ENCODE data around the gene IGLL1. TPM values are rescaled to one million over a fixed set of nuclear protein-coding genes. Genes with fewer than 3 reads are reported as not detected.
A peak's percentile ranks its signal among the peaks of the same experiment; 100 is the strongest.

The IGLL1 gene
- total RNA-seq, 1 experiment from 2014 or later, result not detected

DNA sequence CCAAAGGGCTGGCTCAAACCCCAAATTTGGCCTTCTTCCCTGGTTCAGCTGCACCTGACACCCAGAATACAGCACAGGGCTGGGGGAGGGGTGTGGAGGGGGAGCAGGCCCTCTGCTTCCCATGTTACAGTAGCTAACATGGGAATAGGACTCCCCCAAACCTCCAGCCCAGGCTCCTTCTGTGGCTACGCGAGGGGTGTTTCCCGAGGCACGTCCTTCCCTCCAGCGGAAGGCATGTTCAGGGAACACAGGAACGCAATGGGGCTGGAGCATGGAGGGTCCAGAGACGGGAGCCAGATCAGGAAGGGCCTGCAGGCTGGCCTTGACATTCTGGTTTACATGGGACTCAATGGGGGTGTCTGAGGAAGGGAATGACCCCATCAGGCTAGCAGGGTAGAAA is 11.8 kb upstream of the IGLL1 start:
- H3K36me3 ChIP-seq (ENCODE audit: control insufficient read depth, insufficient read depth, low read length), result no peaks in the 10 kb centered on the region
- ATAC-seq, result no peak
- CTCF ChIA-PET, result interaction anchor here (0.5 to 0.6 kb wide), 3 partner anchors 27 to 51 kb away, joined by 3 to 11 read pairs (median 4); no protein-coding TSS in a partner anchor
- no TSS peak for BruUV-seq (replicated peaks)
- no peaks in the 10 kb centered on the region for H3K4me1 ChIP-seq (ENCODE audit: control insufficient read depth, insufficient read depth, low read length)
- in situ Hi-C loops (cut with HindIII; ENCODE audit: low pct_unique_long_range_greater_than_20kb, low sequenced_read_pairs) (no loop called here), intact Hi-C loops (cut with micrococcal nuclease; ENCODE audit: unreplicated experiment) (loop anchor here (1.0 kb wide), 1 partner anchor 50 kb away; no protein-coding TSS in a partner anchor)
- no peak for DNase-seq (ENCODE audit: low read depth, low spot score)
- H3K27me3 ChIP-seq (ENCODE audit: control insufficient read depth, insufficient read depth, low read length), result no peaks in the 10 kb centered on the region
- TF ChIP-seq, protein P1, sequence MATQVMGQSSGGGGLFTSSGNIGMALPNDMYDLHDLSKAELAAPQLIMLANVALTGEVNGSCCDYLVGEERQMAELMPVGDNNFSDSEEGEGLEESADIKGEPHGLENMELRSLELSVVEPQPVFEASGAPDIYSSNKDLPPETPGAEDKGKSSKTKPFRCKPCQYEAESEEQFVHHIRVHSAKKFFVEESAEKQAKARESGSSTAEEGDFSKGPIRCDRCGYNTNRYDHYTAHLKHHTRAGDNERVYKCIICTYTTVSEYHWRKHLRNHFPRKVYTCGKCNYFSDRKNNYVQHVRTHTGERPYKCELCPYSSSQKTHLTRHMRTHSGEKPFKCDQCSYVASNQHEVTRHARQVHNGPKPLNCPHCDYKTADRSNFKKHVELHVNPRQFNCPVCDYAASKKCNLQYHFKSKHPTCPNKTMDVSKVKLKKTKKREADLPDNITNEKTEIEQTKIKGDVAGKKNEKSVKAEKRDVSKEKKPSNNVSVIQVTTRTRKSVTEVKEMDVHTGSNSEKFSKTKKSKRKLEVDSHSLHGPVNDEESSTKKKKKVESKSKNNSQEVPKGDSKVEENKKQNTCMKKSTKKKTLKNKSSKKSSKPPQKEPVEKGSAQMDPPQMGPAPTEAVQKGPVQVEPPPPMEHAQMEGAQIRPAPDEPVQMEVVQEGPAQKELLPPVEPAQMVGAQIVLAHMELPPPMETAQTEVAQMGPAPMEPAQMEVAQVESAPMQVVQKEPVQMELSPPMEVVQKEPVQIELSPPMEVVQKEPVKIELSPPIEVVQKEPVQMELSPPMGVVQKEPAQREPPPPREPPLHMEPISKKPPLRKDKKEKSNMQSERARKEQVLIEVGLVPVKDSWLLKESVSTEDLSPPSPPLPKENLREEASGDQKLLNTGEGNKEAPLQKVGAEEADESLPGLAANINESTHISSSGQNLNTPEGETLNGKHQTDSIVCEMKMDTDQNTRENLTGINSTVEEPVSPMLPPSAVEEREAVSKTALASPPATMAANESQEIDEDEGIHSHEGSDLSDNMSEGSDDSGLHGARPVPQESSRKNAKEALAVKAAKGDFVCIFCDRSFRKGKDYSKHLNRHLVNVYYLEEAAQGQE (IDR thresholded peaks at IDR 0.05; ENCODE audit: insufficient read depth in 1 of 2, low read depth in 2 of 2, low read length in 1 of 2), result no peak
- TF ChIP-seq, protein P2, sequence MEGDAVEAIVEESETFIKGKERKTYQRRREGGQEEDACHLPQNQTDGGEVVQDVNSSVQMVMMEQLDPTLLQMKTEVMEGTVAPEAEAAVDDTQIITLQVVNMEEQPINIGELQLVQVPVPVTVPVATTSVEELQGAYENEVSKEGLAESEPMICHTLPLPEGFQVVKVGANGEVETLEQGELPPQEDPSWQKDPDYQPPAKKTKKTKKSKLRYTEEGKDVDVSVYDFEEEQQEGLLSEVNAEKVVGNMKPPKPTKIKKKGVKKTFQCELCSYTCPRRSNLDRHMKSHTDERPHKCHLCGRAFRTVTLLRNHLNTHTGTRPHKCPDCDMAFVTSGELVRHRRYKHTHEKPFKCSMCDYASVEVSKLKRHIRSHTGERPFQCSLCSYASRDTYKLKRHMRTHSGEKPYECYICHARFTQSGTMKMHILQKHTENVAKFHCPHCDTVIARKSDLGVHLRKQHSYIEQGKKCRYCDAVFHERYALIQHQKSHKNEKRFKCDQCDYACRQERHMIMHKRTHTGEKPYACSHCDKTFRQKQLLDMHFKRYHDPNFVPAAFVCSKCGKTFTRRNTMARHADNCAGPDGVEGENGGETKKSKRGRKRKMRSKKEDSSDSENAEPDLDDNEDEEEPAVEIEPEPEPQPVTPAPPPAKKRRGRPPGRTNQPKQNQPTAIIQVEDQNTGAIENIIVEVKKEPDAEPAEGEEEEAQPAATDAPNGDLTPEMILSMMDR (IDR thresholded peaks at IDR 0.05), result no peak
- no peak for TF ChIP-seq POLR2AphosphoS5 (IDR thresholded peaks at IDR 0.05; ENCODE audit: low read depth, low read length)
- H3K4me3 ChIP-seq (ENCODE audit: low read depth in 2 of 2, low read length in 2 of 2), result no peak overlapping the region
- POLR2A ChIA-PET, result no interaction called here
- no peaks in the 10 kb centered on the region for H3K9me3 ChIP-seq (ENCODE audit: control insufficient read depth, insufficient read depth, low read depth, low read length)
- no peak overlapping the region for H3K27ac ChIP-seq (ENCODE audit: low read length)

DNA sequence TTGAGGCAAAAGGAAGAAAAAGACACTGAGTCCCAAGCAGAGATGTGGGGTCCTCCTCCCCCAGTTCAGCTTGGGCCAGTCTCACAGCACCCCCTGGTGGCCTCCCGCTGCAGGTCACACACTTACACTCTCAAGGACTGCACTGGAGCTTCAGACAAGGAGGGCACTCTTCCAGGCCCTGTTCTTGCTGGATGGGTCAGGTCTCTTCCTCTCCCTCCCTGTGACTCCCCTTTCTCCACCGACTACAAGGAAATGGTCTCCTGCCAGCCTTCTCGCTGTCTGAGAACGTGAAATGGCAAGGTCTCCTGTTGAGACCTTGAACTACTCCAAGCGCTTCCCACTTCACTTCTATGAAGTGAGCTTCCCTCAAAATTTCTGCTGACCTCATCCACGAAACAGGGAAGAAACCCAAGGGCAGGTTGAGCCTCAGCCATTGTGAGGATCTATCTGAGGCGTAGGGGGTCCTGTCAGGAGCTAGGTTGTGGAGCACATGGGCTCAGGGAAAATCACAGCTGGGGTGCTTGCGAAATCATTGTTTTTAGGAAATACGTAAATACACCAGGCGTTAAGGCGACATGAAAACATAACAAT is 11.2 kb upstream of the IGLL1 start:
- ATAC-seq (peak; percentile 89), DNase-seq (ENCODE audit: low read depth, low spot score) (peak; percentile 38)
- in situ Hi-C loops (cut with HindIII; ENCODE audit: low pct_unique_long_range_greater_than_20kb, low sequenced_read_pairs) (no loop called here), intact Hi-C loops (cut with micrococcal nuclease; ENCODE audit: unreplicated experiment) (loop anchor here (1.0 kb wide), 1 partner anchor 49 kb away; no protein-coding TSS in a partner anchor)
- Histone ChIP-seq H3K4me3 (ENCODE audit: low read depth in 2 of 2, low read length in 2 of 2) (no peak overlapping the region), H3K4me1 (ENCODE audit: control insufficient read depth, insufficient read depth, low read length) (no peaks in the 10 kb centered on the region), H3K27ac (ENCODE audit: low read length) (no peak overlapping the region), H3K27me3 (ENCODE audit: control insufficient read depth, insufficient read depth, low read length) (no peaks in the 10 kb centered on the region), H3K9me3 (ENCODE audit: control insufficient read depth, insufficient read depth, low read depth, low read length) (no peaks in the 10 kb centered on the region), H3K36me3 (ENCODE audit: control insufficient read depth, insufficient read depth, low read length) (no peaks in the 10 kb centered on the region)
- no TSS peak for BruUV-seq (replicated peaks)
- ChIA-PET POLR2A (no interaction called here), CTCF (interaction anchor here (0.5 to 0.6 kb wide), 4 partner anchors 26 to 51 kb away, joined by 3 to 11 read pairs (median 4); no protein-coding TSS in a partner anchor)
- TF ChIP-seq SIN3A (IDR thresholded peaks at IDR 0.05; ENCODE audit: borderline replicate concordance, insufficient read depth, low read depth, low read length), result no peak
- no peak for TF ChIP-seq POLR2AphosphoS5 (IDR thresholded peaks at IDR 0.05; ENCODE audit: low read depth, low read length)
- TF ChIP-seq, protein P2 (IDR thresholded peaks at IDR 0.05), result peak; percentile 89
- TF ChIP-seq TCF7L2 (IDR thresholded peaks at IDR 0.05; ENCODE audit: low read depth, low read length), result no peak

Data from Panc1 (cell line).